Loucy (cell line): ENCODE measurements around the gene RPL28.

Experiments
- H2AFZ ChIP-seq: fragments of 200-600 bp; sonication (generic); 2 replicates; pipeline ENCODE4 v1.6.0; 2016; ENCODE audit warnings: antibody characterized with exemption, mild to moderate bottlenecking, low read length, moderate library complexity
- H3F3A ChIP-seq: fragments of 200-600 bp; 2 replicates; pipeline ENCODE4 v1.6.0; 2016; ENCODE audit warnings: antibody characterized with exemption, low read depth, mild to moderate bottlenecking
- H3K27me3 ChIP-seq: fragments of 200-600 bp; sonication (generic); 2 replicates; pipeline ENCODE4 v1.6.1; 2014; ENCODE audit warnings: low read length, mild to moderate bottlenecking; ENCODE audit not compliant: insufficient read depth, poor library complexity, severe bottlenecking
- H3K36me3 ChIP-seq: fragments of 200-600 bp; sonication (generic); 2 replicates; pipeline ENCODE4 v1.6.1; 2016; ENCODE audit warnings: low read length; ENCODE audit not compliant: insufficient read depth
- H3K4me1 ChIP-seq: fragments of 200-600 bp; sonication (generic); 2 replicates; pipeline ENCODE4 v1.5.1; 2014; ENCODE audit warnings: low read length, mild to moderate bottlenecking; ENCODE audit not compliant: insufficient read depth, poor library complexity, severe bottlenecking
- H3K4me2 ChIP-seq: fragments of 200-600 bp; sonication (generic); 2 replicates; pipeline ENCODE4 v1.6.0; 2014; ENCODE audit warnings: antibody characterized with exemption, low read length, low read depth, mild to moderate bottlenecking; ENCODE audit not compliant: poor library complexity, severe bottlenecking
- H3K4me3 ChIP-seq: fragments of 200-600 bp; sonication (generic); 2 replicates; pipeline ENCODE4 v1.5.1; 2014; ENCODE audit warnings: low read length, mild to moderate bottlenecking, mixed read lengths; ENCODE audit not compliant: poor library complexity, severe bottlenecking
- H3K79me2 ChIP-seq: fragments of 200-600 bp; sonication (generic); 2 replicates; pipeline ENCODE4 v1.6.1; 2014; ENCODE audit warnings: low read length; ENCODE audit not compliant: insufficient read depth
- H3K9ac ChIP-seq: fragments of 200-600 bp; sonication (generic); 2 replicates; pipeline ENCODE4 v1.6.0; 2014; ENCODE audit warnings: mild to moderate bottlenecking, low read depth, low read length, moderate library complexity; ENCODE audit not compliant: poor library complexity, severe bottlenecking
- H3K9me2 ChIP-seq: fragments of 200-600 bp; sonication (generic); replicated peaks from 2 replicates; pipeline ENCODE4 v1.6.1; 2016; ENCODE audit warnings: low read depth, low read length, mixed read lengths
- H3K9me3 ChIP-seq: fragments of 200-600 bp; sonication (generic); 2 replicates; pipeline ENCODE4 v1.6.1; 2014; ENCODE audit warnings: mild to moderate bottlenecking, antibody characterized with exemption, low read length, low read depth; ENCODE audit not compliant: insufficient read depth
- H4K20me1 ChIP-seq: fragments of 200-600 bp; sonication (generic); 2 replicates; pipeline ENCODE4 v1.6.0; 2014; ENCODE audit warnings: antibody characterized with exemption, low read length, mild to moderate bottlenecking; ENCODE audit not compliant: insufficient read depth, poor library complexity, severe bottlenecking
- CTCF ChIP-seq: fragments of 200-600 bp; sonication (generic); conservative IDR thresholded peaks from 2 replicates; pipeline ENCODE4 v1.5.1; 2014; ENCODE audit warnings: mild to moderate bottlenecking, antibody characterized with exemption, low read length
- EZH2phosphoT487 ChIP-seq: fragments of 200-600 bp; IDR thresholded peaks from 2 replicates; pipeline ENCODE4 v1.6.1; 2018; ENCODE audit warnings: antibody characterized with exemption, mild to moderate bottlenecking, moderate library complexity, borderline replicate concordance

The RPL28 gene

GRCh38 chr19:55366790-55367189 lies 18.9 kb upstream of the RPL28 start:
- Histone ChIP-seq H3K9ac (no peak overlapping the region), H3K4me1 (no peaks in the 10 kb centered on the region), H3F3A (no peaks in the 10 kb centered on the region), H3K36me3 (no peaks in the 10 kb centered on the region), H3K9me3 (no peaks in the 10 kb centered on the region), H3K4me2 (no peak overlapping the region), H2AFZ (no peak overlapping the region), H3K4me3 (no peak overlapping the region), H4K20me1 (no peaks in the 10 kb centered on the region), H3K9me2 (no peaks in the 10 kb centered on the region), H3K79me2 (no peaks in the 10 kb centered on the region), H3K27me3 (no peaks in the 10 kb centered on the region)
- no peak for TF ChIP-seq CTCF

GRCh38 chr19:55368106-55368505 lies 17.6 kb upstream of the RPL28 start:
- no peaks in the 10 kb centered on the region for H3K9me3 ChIP-seq
- H3K27me3 ChIP-seq = no peaks in the 10 kb centered on the region
- H4K20me1 ChIP-seq = no peaks in the 10 kb centered on the region
- no peaks in the 10 kb centered on the region for H3K9me2 ChIP-seq
- H3K4me1 ChIP-seq = no peaks in the 10 kb centered on the region
- no peak overlapping the region for H3K4me3 ChIP-seq
- no peak overlapping the region for H2AFZ ChIP-seq
- TF ChIP-seq EZH2phosphoT487 (no peak), CTCF (no peak)
- H3F3A ChIP-seq = no peaks in the 10 kb centered on the region
- no peaks in the 10 kb centered on the region for H3K79me2 ChIP-seq
- H3K4me2 ChIP-seq = no peak overlapping the region
- no peaks in the 10 kb centered on the region for H3K36me3 ChIP-seq
- no peak overlapping the region for H3K9ac ChIP-seq

GRCh38 chr19:55368701-55369563 lies 16.8 kb upstream of the RPL28 start:
- Histone ChIP-seq H3K4me1 (no peaks in the 10 kb centered on the region), H3K9me3 (no peaks in the 10 kb centered on the region), H3F3A (no peaks in the 10 kb centered on the region), H3K79me2 (no peaks in the 10 kb centered on the region), H3K9ac (no peak overlapping the region), H3K4me2 (no peak overlapping the region), H3K36me3 (no peaks in the 10 kb centered on the region), H2AFZ (no peak overlapping the region), H3K27me3 (no peaks in the 10 kb centered on the region), H3K4me3 (no peak overlapping the region), H4K20me1 (no peaks in the 10 kb centered on the region), H3K9me2 (no peaks in the 10 kb centered on the region)
- TF ChIP-seq CTCF (no peak), EZH2phosphoT487 (no peak)
